Activated naive CD4-positive, alpha-beta T cell (primary cell): ENCODE results near the gene ADM.

Source experiments
- DNase-seq, 4 experiments: peaks; one replicate each; lab custom pipeline; 2025; lab: John Stamatoyannopoulos, UW

ADM gene

DNA sequence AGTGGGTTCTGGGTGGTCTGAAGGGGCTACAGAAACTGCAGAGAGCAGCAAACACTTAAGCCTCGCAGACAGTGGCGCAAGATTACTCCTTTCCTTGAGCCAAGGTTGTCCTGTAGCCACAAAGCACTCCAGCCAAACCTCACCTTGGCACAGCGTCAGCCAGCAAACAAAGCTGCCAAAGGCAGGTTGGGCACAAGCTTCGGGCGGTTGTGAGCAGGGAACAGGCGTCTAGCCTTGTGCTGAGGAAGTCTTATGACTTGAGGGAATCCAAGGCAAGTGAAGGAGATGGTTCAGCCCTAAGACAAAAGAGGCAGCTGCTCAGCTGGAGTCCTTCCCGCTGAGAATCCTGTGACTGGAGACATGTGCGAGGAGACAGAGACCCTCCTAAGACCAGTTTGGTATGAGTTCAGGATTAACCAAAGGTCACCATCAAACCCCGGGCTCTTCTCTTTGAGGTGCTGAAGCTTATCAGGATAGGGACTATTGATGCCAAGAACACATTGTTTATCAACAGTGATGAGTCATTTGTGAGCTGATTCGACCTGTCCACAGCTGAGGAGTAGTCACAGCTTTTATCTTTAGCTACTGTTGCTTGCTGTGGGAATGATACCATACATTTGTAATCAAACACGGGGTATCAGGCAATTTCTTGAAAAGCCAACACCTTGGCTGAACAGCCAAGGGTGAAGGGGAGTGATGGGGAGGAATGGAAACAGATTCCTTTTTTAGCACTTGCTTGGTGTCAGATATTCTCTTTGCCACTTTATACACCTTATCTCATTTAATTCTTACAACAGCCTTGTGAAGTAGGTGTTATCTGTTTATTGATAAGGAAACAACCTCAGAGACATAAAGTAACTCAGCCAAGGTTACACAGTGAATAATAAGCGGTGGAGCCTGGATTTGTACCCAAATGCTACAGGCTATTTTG lies 4.6 kb downstream of the ADM start:
- no peak for DNase-seq

DNA sequence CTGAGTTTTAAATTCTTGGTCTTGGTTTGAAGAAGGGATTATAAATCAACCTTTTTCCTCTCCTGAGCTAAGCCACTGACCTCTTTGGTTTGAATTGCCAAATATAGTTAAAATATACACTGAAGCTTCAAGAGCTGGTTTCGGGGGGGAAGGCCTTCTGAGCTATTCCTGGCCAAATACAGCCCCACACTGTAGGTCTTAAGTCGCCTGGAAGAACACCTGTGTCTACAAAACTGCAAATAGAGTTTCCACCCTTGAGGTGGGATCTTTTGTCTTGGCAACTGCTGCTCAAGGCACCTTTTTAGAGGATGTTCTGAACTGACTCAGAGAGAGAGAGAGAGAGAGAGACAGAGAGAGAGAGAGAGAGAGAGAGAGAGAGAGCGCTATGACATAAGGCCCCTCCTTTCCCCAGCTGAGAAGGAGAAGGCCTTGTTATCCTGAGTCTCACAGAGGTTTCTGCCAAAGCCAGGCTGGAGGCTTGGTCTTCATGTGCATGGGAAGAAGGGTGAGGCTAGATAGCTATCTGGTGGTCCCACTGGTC lies 5.5 kb downstream of the ADM start:
- DNase-seq: no peak

DNA sequence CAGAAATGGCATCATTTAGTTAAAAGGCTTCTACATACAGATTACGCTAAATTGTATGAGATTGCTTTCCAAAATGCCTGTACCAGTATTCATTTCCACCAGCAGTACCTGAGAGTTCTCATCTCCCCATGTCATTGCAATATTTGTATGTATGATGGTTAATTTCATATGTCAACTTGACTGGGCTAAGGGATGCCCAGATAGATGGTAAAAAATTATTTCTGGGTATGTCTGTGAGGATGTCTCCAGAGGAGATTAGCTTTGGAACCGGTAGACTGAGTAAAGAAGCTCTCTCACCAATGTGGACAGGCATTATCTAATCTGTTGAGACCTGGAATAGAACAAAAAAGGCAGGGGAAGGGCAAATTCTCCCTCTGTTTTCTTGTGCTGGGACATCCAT lies 6.9 kb downstream of the ADM start:
- DNase-seq: no peak

DNA sequence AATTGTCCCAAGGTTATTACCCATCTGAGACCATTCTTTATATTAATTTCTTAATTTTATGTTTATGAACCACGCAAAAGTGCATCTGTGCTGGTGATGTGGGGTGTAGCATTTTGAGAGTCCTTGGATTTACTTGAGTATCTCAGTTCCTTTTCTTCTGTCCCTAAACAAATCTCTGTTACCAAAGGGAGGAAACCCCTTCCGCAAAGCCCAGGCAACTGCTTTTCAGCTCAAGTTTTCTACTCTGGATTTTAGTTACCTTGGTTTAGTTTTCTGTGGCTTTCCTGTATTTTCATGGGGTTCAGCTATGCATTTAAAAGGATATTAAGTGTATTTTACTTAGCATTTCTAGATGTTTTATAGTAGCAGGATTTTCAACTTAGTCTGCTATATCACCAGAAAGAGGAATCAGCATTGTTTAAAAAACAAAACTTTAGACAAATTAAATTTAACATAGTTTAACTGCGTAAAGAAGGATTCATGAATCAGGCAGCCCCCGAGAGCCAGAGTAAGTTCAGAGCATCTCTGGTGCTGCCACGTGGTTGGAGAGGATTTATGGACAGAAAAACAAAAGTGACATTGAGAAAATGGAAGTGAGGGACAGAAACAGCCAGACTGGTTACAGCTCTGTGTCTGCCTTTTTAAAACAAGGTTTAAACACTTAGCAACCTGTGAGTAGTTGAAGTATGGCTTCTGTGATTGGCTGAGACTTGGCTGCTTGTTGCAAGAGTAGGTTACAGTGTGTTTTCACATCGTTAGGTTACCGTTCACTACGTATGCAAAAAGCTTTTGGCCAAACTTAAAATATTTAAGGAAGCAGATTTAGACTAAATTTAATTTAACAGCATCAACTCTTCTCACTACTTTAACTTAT lies 9.6 kb downstream of the ADM start:
- no peak for DNase-seq

DNA sequence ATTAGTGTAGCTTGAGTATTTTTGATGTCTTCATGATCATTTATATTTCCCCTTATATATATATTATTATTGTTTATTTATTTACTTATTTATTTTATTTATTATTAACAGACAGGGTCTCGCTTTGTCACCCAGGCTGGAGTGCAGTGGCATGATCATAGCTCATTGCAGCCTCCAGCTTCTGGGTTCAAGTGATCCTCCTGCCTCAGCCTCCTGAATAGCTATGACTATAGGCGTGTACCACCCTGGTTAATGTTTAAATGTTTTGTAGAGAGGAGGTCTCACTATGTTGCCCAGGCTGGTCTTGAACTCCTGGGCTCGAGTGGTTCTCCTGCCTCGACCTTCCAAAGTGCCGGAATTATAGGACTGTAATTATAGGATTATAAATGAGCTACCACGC lies 10.2 kb downstream of the ADM start:
- DNase-seq: no peak

DNA sequence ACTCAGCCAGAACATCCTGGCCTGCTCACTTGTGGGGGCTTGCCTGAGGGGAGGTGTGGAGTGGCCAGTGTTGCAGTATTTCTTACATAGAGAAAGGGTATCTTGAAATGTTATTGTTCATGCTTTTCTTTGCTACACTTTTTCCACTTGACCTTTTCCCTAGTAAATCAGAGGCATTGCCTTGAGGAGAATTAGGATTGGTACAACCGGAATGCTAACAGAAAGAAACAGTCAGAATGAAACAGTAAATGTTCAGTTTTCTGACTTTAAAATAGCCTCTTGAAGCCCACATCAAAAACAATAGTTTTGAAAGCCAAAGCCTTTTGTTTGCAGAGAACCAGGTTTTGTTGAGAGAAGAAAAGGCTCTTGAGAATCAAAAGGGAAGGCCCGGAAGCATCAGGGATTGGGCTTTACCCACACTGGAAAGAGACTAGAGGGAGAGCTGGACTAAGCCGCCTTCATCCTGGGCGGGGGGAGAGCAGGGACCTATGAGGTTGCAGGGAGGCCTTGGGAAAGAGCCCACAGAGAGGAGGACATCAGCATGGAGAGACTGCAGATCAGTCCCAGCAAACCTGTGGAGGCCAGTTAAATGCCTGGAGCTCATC lies 12.4 kb downstream of the ADM start:
- DNase-seq: no peak

DNA sequence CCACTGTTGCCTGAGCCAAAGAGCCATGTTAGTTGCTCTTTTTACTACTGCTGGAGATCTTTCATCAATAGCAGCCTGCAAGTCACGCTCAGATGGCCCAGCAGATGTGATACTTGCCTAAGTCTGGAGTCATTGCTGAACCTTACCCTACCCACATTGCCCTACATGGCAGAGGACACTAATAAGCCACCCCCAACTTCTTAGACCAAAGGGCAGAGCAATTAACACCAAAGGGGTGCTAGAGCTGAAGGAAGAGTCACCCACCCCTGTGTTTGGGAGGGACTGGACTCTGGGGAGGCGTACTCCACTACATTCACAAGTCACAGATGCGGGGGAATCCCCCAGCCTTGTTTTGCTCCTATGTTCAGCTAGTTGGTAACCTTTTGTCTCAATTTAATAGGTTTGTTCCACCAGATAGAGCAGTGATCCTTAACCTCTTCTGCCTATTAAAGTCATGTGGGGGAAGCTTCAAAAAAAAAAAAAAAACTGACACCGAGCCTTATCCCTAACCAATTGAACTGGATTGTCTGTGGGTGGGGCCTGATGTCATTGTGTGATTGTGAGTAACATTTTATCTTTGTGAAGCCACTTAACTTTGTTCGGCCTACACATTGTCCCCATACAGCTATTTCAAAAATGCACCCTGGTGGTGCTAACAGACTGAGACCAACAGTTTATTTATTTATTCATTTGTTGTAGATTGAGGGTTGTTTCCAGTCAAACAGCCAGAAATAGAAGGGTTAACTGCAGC lies 13.1 kb downstream of the ADM start:
- no peak for DNase-seq

DNA sequence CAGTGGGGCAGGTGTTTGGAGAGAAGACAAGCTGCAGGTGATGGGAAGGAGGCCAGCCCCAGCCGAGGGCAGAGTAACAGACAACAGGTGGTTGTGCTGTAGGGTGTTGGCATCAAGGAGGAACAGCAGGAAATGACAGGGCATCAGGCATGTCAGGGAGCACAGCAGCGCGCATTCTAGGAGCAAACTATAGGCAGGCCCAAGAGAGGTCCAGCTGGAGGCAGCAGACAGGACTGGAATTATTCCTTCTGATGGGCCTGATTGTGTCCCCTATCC lies 13.6 kb downstream of the ADM start:
- DNase-seq: no peak

DNA sequence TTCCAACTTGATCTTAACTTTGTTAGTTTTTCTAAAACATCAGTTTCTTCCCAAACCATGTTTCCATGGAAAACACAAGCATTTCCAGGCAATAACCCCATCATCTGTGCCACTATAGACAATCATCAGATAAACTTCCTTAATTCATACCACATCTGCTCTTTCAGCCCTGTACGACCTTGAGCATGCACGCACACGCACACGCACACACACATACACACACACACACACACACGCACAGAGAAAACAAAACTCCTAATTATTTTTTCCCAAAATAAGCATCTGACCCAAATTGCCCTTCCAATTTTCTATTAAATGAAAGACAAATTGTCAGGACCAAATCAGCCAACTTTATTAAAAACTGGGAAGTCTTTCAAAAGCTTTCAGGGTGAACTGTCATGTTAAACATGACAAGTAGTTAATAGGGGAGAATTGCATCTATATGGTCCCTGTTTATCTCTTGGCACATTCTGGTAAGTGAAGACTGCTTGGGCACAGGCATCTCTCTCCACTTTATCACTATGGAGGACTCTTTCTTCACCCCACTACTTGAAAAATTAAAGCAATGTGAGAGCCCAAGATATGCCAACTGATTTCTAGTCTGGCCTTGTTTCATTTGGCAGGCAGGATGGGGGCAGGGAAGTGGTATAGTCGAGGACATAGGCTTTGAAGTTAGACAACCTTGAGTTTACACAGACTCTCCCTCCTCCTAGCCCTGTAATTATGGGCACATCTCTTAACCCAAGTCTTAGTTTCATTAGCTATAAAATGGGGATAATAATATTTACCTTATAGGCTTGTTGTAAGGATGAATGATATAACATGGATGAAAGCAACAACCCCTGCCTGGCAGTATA lies 15.1 kb downstream of the ADM start:
- DNase-seq: no peak

DNA sequence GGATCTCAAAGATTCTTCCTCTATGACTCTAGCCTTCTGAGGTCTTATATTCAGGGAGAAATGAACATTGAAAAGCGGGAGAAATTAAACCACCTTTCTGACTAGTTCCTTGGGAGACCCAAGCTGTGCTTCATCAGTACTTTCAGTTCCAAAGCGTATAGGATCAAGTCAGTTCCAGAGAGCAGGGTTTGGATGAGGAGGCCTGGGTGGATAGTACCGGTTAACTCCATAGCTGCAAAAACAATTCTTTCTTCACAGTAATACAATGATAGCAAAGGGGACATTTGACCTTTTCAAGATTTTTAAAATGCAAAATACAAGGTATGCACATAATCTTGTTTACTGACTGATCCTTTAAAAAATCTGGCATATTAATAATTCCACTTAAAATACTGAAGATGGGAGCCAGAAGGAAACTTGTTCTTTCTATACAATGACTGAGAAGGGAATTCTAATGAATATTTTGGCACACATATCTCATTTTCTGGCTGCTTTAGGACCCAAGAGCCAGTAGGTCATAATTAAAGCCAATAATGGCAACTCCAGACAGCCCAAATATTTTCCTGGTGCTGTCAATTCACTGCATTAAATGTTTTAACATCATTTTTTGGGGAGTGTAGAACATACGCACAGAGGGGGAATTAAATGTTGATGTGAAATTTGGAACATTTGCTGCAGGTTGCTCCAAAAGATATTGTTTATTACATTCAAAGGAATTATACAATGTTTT lies 16.0 kb downstream of the ADM start:
- DNase-seq: no peak

DNA sequence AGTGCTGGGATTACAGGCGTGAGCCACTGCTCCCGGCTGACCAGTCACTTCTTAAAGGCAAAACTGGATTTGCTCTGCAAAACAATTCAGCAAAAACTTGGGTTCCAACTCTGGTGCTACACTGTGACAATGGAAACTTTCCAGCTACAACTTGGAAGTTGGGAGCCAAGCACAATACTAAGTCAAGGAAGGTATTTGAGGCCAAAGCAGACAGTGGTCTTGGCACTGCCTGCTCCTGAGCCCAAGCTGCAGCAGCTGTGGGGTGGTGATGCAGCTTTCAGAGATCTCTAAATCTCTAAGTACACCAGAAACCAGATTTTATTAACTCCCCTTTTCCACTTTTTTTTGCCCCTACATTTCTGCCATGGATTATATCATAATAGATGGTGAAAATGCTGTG lies 17.5 kb downstream of the ADM start:
- no peak for DNase-seq

DNA sequence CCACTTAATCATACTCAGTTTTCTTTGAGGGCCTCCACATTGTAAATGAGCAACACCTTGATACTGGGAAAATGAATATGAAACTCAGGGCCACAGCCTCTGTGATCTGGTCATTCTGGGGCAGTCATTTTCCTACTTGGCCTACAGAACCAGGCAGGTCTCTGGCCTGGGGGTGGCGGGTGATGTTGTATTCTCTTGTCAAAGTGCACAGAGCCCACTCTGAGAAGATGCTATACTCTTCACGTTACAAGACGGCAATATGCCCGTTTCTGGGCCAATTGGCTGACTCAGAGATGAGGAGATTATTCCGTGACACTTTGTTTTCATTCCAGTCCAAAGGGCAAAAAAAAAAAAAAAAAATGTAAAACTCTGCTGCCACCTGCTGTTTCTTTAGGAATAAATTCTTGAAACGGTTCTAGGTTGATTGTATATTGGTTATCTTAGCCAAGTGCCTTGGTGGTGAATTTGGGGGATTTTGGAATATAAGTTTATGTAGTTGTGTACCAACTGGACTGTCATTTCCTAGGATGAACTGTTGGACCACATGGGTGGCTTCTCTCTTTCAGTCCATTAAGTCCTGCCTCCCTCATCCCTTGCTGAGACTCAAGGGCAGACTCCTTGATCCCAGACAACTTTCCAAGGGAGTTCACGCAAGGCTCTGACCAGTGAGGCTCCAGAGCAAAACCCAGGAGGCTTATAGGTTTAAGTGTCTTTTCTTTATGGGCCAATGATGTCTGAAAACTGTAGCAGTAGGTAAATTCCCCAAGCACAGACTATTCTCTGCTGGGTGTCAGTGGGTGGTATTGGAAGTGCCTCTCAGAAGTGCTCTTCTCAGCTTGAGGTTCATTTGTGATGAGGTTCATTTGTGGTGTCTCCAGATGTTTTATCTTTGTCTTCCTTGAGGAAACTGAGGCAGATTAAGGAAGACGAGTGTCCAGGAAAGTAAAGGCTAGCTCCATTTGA lies 18.2 kb downstream of the ADM start:
- DNase-seq: peak in 2 of 4 experiments; percentile 3 to 20

DNA sequence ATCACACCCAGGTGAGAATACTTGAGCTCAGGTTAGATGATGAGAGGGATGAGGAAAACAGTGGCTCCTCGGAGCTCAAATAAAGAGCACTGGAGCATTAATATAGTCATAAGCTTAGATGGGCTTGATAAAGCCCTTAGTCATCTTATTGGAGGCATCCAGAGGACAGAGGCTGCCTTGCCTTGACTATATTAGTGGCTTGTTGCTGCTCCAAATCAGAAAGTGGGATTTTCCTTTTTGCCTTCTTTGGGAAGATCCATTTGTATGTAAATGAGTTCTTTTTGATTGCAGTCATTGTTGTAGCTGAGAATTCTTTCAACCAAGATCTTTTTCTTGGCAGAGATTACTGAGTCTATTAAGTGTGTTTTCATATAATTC lies 18.9 kb downstream of the ADM start:
- DNase-seq: no peak

DNA sequence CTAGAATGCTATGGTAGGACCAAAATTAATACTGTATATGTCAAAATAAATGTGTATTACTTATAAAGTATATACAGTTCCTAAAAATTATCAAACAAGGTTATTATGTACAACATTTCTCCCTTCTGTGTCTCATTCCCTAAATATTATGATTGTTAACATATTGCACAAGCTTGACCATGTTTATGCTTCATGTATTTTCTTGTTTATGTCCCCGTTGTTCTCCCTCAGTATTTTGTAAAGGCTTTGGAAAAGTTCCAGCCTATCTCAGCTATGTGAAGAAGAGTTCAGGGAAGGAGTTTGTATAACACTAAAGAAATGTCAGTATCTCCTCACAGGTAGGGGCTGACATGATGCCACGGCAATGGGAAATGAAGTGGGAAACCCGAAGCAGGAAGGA lies 19.6 kb downstream of the ADM start:
- DNase-seq: no peak

DNA sequence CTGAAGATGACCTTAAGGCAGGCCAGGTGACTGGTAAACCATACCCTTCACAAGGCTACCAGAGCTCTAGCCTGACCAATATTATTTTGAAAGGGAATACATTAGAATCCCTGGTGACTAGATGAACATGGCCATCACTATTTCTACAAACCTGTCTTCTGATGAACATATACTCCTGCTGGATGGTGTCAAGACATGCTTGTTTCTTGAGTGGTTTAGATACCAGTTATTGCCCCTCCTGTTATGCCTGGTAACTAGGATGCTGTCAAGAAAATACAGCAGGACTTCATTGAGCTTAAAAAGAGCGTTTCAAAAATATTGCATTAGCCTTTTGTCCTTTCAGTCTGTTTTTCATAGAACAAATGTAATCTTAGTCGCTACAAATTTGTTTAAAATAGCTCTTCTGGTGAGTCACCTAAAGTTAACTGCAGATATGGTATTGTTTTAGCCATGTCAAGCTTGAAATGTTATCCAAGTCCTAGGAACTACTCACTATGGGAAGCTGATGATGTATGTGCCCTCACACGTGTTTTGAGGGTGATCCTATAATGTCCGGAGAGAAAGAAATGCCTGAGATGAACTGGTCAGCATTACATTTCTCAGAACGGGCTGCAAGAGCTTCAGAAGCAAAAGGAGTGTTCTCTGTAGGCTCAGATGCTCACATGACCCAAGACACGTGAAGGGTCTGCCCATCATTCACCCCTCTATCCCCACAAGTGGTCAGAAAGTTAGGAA lies 20.6 kb downstream of the ADM start:
- DNase-seq: no peak

DNA sequence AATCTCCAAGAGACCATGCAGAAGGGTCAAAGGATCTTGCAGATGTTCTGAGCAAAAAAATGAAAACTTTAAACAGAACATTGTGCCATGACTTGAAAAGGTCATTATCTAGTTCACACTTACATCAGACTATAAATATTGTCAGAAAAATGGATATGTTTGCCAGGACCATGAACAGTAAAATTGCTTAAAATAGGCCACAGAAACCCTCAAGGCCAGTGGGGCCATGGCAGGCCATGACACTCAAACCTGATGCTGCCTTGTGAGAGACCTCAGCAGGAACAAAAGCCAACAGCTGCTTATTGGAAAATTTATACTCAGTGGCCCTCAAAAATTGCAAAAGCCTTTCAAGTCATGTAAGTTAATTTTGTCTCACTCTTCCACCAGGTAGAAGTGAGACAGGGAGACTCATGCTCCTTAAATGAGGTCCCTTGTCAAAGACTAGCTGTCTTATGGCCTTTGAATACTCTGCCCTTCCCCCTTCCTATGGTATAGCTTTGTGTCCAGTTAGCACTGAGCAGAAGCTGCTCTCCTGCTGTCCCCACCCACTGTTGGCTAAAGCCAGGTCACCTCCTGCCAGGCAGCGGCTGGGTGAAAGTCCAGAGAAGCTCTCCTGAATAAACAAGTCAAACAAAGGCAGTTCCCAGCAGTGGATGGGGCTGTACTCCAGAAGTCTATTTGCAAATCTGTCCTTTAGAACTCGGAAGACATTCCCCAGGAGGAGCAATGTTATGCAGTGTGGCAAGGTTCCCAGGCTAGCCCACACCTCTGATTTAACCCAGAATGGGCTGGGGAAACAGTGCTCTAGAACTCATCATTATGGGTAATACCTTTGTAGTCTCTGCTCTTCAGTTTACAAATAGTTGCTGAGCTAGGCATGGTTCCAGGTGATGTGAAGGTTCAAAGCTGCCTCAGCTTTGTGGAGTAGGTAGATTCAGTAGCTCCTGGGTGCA lies 21.4 kb downstream of the ADM start:
- DNase-seq: no peak

DNA sequence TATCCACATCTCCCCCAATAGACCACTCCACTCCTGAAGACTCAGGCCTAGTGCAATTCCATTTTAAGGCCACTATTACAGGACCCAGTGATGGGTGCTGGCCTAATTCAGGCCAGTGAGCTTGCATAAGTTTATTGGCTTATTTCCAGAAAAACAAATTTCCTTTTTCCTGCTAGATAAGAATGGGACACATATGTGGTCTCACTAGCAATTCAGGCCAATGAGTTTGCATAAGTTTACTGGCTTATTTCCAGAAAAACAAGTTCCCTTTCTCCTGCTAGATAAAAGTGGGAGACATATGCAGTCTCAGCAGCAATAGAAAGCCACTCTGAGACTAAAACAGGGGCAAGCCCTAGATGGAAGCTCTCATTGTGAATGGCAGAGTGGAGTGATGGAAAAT lies 22.4 kb downstream of the ADM start:
- DNase-seq: no peak
